ENCODE measurements around the gene SSBP1. TPM values are rescaled to one million over a fixed set of nuclear protein-coding genes. Genes with fewer than 3 reads are reported as not detected.
"Not testable (repeated sequence)": the region's sequence is repeated elsewhere in the genome, so short reads cannot be mapped to it uniquely, and the experiment has no call there.

Gene SSBP1
- total RNA-seq, 1 experiment from 2014 or later: 174 TPM

DNA sequence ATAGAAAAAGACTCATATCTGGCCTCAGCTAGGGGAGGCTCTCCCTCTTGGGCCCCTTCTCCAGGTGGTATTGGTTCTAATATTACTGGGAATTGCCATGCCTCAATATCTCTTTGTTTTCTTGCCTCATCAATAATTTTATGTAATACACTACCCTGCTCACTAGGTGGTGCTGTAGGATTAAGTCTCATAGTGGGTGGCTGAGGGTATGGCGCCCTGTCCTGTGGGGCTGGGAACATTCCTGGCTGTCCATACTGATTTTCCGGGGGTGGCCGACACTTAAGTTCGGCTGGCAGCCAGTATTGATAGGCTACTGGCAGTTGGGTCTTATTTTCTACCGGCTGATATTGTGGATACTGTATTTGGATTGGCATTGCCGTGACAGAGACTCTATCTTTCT lies 16.8 kb downstream of the SSBP1 start:
- Histone ChIP-seq H3K27me3 (ENCODE audit: control insufficient read depth, insufficient read depth, low read length) (no peaks in the 10 kb centered on the region), H3K4me1 (ENCODE audit: control insufficient read depth, insufficient read depth, low read length) (no peaks in the 10 kb centered on the region), H3K27ac (ENCODE audit: low read length) (no peak overlapping the region), H3K4me3 (ENCODE audit: low read depth in 2 of 2, low read length in 2 of 2) (no peak overlapping the region), H3K36me3 (ENCODE audit: control insufficient read depth, insufficient read depth, low read length) (peaks cover 21% of the 10 kb centered on the region), H3K9me3 (ENCODE audit: control insufficient read depth, insufficient read depth, low read depth, low read length) (peaks cover 19% of the 10 kb centered on the region)
- TF ChIP-seq TCF7L2 (IDR thresholded peaks at IDR 0.05; ENCODE audit: low read depth, low read length): no peak
- TF ChIP-seq, protein P1, sequence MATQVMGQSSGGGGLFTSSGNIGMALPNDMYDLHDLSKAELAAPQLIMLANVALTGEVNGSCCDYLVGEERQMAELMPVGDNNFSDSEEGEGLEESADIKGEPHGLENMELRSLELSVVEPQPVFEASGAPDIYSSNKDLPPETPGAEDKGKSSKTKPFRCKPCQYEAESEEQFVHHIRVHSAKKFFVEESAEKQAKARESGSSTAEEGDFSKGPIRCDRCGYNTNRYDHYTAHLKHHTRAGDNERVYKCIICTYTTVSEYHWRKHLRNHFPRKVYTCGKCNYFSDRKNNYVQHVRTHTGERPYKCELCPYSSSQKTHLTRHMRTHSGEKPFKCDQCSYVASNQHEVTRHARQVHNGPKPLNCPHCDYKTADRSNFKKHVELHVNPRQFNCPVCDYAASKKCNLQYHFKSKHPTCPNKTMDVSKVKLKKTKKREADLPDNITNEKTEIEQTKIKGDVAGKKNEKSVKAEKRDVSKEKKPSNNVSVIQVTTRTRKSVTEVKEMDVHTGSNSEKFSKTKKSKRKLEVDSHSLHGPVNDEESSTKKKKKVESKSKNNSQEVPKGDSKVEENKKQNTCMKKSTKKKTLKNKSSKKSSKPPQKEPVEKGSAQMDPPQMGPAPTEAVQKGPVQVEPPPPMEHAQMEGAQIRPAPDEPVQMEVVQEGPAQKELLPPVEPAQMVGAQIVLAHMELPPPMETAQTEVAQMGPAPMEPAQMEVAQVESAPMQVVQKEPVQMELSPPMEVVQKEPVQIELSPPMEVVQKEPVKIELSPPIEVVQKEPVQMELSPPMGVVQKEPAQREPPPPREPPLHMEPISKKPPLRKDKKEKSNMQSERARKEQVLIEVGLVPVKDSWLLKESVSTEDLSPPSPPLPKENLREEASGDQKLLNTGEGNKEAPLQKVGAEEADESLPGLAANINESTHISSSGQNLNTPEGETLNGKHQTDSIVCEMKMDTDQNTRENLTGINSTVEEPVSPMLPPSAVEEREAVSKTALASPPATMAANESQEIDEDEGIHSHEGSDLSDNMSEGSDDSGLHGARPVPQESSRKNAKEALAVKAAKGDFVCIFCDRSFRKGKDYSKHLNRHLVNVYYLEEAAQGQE (IDR thresholded peaks at IDR 0.05; ENCODE audit: insufficient read depth in 1 of 2, low read depth in 2 of 2, low read length in 1 of 2): no peak
- TF ChIP-seq, protein P2, sequence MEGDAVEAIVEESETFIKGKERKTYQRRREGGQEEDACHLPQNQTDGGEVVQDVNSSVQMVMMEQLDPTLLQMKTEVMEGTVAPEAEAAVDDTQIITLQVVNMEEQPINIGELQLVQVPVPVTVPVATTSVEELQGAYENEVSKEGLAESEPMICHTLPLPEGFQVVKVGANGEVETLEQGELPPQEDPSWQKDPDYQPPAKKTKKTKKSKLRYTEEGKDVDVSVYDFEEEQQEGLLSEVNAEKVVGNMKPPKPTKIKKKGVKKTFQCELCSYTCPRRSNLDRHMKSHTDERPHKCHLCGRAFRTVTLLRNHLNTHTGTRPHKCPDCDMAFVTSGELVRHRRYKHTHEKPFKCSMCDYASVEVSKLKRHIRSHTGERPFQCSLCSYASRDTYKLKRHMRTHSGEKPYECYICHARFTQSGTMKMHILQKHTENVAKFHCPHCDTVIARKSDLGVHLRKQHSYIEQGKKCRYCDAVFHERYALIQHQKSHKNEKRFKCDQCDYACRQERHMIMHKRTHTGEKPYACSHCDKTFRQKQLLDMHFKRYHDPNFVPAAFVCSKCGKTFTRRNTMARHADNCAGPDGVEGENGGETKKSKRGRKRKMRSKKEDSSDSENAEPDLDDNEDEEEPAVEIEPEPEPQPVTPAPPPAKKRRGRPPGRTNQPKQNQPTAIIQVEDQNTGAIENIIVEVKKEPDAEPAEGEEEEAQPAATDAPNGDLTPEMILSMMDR (IDR thresholded peaks at IDR 0.05): peak; percentile 73
- ChIA-PET POLR2A (no interaction called here), CTCF (no interaction called here)
- intact Hi-C loops (cut with micrococcal nuclease; ENCODE audit: unreplicated experiment) (no loop called here), in situ Hi-C loops (cut with HindIII; ENCODE audit: low pct_unique_long_range_greater_than_20kb, low sequenced_read_pairs) (no loop called here)
- ATAC-seq: peak; percentile 58; the same call in 1 of the 2 replicates
- no TSS peak for BruUV-seq (replicated peaks)
- no peak for DNase-seq (ENCODE audit: low read depth, low spot score)

DNA sequence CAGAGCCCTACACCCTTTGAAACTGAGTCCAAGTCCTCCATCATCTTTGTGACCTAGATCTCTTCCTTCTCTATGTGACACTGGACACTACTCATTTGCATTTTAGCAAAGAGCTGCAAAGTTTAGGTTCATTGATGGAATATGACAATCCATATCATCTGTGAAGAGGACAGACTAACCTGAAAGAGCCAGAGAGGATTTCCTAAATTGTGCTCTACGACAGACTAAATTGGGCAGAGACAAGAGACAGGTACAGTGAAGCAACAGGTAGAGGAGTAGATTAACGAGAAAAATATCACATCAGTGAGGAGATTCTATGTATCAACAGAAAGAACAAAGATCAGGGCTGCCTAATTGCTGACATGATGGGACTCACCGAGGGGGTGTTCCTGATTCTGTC lies 25.6 kb downstream of the SSBP1 start, which contains the start of gene TAS2R3:
TSS of gene TAS2R3 (plus strand) at position 301 of the 400 bp plus-strand sequence. CDS start at position 363, 62 bp downstream.
- in situ Hi-C loops (cut with HindIII; ENCODE audit: low pct_unique_long_range_greater_than_20kb, low sequenced_read_pairs) (no loop called here), intact Hi-C loops (cut with micrococcal nuclease; ENCODE audit: unreplicated experiment) (no loop called here)
- Histone ChIP-seq H3K4me3 (ENCODE audit: low read depth in 2 of 2, low read length in 2 of 2) (no peak within 1 kb of the TSS), H3K27ac (ENCODE audit: low read length) (no peak within 1 kb of the TSS), H3K9me3 (ENCODE audit: control insufficient read depth, insufficient read depth, low read depth, low read length) (no peaks in the 10 kb centered on the region), H3K36me3 (ENCODE audit: control insufficient read depth, insufficient read depth, low read length) (peaks cover 2% of the 10 kb centered on the region; the same call in 1 of the 2 replicates), H3K4me1 (ENCODE audit: control insufficient read depth, insufficient read depth, low read length) (no peaks in the 10 kb centered on the region), H3K27me3 (ENCODE audit: control insufficient read depth, insufficient read depth, low read length) (no peaks in the 10 kb centered on the region)
- ChIA-PET POLR2A (no interaction called here), CTCF (no interaction called here)
- no peak for ATAC-seq
- DNase-seq (ENCODE audit: low read depth, low spot score): no peak
- BruUV-seq (replicated peaks): no TSS peak
- no peak for TF ChIP-seq SIN3A (IDR thresholded peaks at IDR 0.05; ENCODE audit: borderline replicate concordance, insufficient read depth, low read depth, low read length)
- TF ChIP-seq TCF7L2 (IDR thresholded peaks at IDR 0.05; ENCODE audit: low read depth, low read length): no peak
- TF ChIP-seq, protein P2 (IDR thresholded peaks at IDR 0.05): no peak

DNA sequence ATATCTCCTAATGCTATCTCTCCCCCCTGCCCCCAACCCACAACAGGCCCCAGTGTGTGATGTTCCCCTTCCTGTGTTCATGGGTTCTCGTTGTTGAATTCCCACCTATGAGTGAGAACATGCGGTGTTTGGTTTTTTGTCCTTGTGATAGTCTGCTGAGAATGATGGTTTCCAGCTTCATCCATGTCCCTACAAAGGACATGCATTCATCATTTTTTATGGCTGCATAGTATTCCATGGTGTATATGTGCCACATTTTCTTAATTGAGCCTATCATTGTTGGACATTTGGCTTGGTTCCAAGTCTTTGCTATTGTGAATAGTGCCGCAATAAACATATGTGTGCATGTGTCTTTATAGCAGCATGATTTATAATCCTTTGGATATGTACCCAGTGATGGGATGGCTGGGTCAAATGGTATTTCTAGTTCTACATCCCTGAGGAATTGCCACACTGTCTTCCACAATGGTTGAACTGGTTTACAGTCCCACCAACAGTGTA lies 32.0 kb downstream of the SSBP1 start:
- CTCF ChIA-PET; H3K4me1 ChIP-seq (ENCODE audit: control insufficient read depth, insufficient read depth, low read length); POLR2A ChIA-PET; BruUV-seq (replicated peaks); H3K36me3 ChIP-seq (ENCODE audit: control insufficient read depth, insufficient read depth, low read length); H3K27ac ChIP-seq (ENCODE audit: low read length); ATAC-seq; in situ Hi-C loops (cut with HindIII; ENCODE audit: low pct_unique_long_range_greater_than_20kb, low sequenced_read_pairs); DNase-seq (ENCODE audit: low read depth, low spot score); H3K4me3 ChIP-seq (ENCODE audit: low read depth in 2 of 2, low read length in 2 of 2); H3K9me3 ChIP-seq (ENCODE audit: control insufficient read depth, insufficient read depth, low read depth, low read length); H3K27me3 ChIP-seq (ENCODE audit: control insufficient read depth, insufficient read depth, low read length); intact Hi-C loops (cut with micrococcal nuclease; ENCODE audit: unreplicated experiment): not testable (repeated sequence)

Measured in Panc1 (cell line).